ENCODE measurements around the gene WWOX. TPM values are rescaled to one million over a fixed set of nuclear protein-coding genes. Genes with fewer than 3 reads are reported as not detected.

The WWOX gene
- total and polyA plus RNA-seq, 10 donors: 5.9 to 90.3 (median 26.4) TPM

- intact Hi-C loops (cut with DNase I; ENCODE audit: low total_unique reads): no loop called here
- no peaks in the 10 kb centered on the region for H3K4me1 ChIP-seq
- WGBS, 5 donors: 72 to 90% (median 78%) methylated on average over 6 of the region's 6 CpGs
- H3K4me3 ChIP-seq: no peak overlapping the region
- no peaks in the 10 kb centered on the region for H3K27me3 ChIP-seq (replicated peaks in 1 of 7)
- no peaks in the 10 kb centered on the region for H3K36me3 ChIP-seq
- no peaks in the 10 kb centered on the region for H3K9me3 ChIP-seq
- TF ChIP-seq POLR2A (IDR thresholded peaks at IDR 0.05) (no peak), POLR2AphosphoS5 (IDR thresholded peaks at IDR 0.05) (no peak), CTCF (IDR thresholded peaks at IDR 0.05 in 8 of 11, conservative IDR thresholded peaks at IDR 0.05 in 3 of 11) (no peak)
- no peak overlapping the region for H3K27ac ChIP-seq
- no peak for DNase-seq
Measured at GRCh38 chr16:78297066-78297666, 197.7 kb downstream of the WWOX start.

- Histone ChIP-seq H3K4me3 (no peak overlapping the region), H3K4me1 (no peaks in the 10 kb centered on the region), H3K27ac (no peak overlapping the region), H3K9me3 (no peaks in the 10 kb centered on the region), H3K36me3 (no peaks in the 10 kb centered on the region), H3K27me3 (replicated peaks in 1 of 7) (no peaks in the 10 kb centered on the region)
- 65 to 86% (median 78%) methylated on average over 6 of the region's 6 CpGs for WGBS, 5 donors
- intact Hi-C loops (cut with DNase I; ENCODE audit: low total_unique reads): no loop called here
- TF ChIP-seq POLR2AphosphoS5 (IDR thresholded peaks at IDR 0.05): no peak
- no peak for TF ChIP-seq CTCF (IDR thresholded peaks at IDR 0.05 in 8 of 11, conservative IDR thresholded peaks at IDR 0.05 in 3 of 11)
- no peak for TF ChIP-seq POLR2A (IDR thresholded peaks at IDR 0.05)
- no peak for DNase-seq
Measured at GRCh38 chr16:78298986-78299385, 199.5 kb downstream of the WWOX start.

- TF ChIP-seq CTCF (IDR thresholded peaks at IDR 0.05 in 8 of 11, conservative IDR thresholded peaks at IDR 0.05 in 3 of 11): no peak
- TF ChIP-seq POLR2AphosphoS5 (IDR thresholded peaks at IDR 0.05): no peak
- no peak for TF ChIP-seq POLR2A (IDR thresholded peaks at IDR 0.05)
- Histone ChIP-seq H3K36me3 (no peaks in the 10 kb centered on the region), H3K9me3 (no peaks in the 10 kb centered on the region), H3K4me3 (no peak overlapping the region), H3K27ac (no peak overlapping the region), H3K4me1 (no peaks in the 10 kb centered on the region), H3K27me3 (replicated peaks in 1 of 7) (no peaks in the 10 kb centered on the region)
- no peak for DNase-seq
- intact Hi-C loops (cut with DNase I; ENCODE audit: low total_unique reads): no loop called here
- 68 to 80% (median 78%) methylated on average over 3 of the region's 3 CpGs for WGBS, 5 donors
Measured at GRCh38 chr16:78300469-78300868, 201.0 kb downstream of the WWOX start.

- Histone ChIP-seq H3K27ac (no peak overlapping the region), H3K4me1 (no peaks in the 10 kb centered on the region), H3K27me3 (replicated peaks in 1 of 7) (no peaks in the 10 kb centered on the region), H3K36me3 (no peaks in the 10 kb centered on the region), H3K9me3 (no peaks in the 10 kb centered on the region), H3K4me3 (no peak overlapping the region)
- no peak for DNase-seq
- TF ChIP-seq POLR2AphosphoS5 (IDR thresholded peaks at IDR 0.05) (no peak), CTCF (IDR thresholded peaks at IDR 0.05 in 8 of 11, conservative IDR thresholded peaks at IDR 0.05 in 3 of 11) (no peak), POLR2A (IDR thresholded peaks at IDR 0.05) (no peak)
- intact Hi-C loops (cut with DNase I; ENCODE audit: low total_unique reads): no loop called here
- 59 to 80% (median 75%) methylated on average over 4 of the region's 4 CpGs for WGBS, 5 donors
Measured at GRCh38 chr16:78303946-78304345, 204.5 kb downstream of the WWOX start.
